T-helper 1 cell treated with Interleukin-12 subunit alpha and Interleukin-12 subunit beta and Interleukin-4 antibody, amounts not matched to agents 30 ng/mL and 1 ng/mL, for 36 hours (primary cell): ENCODE data around the gene MUC2. TPM values are rescaled to one million over a fixed set of nuclear protein-coding genes. Genes with fewer than 3 reads are reported as not detected.

ENCODE experiments used
- intact Hi-C: fragments of 100-400 bp; cut with micrococcal nuclease; formaldehyde crosslinking; loops from one replicate; pipeline ENCODE4 v1.15.1; 2024
- total RNA-seq: library from RNA; stranded (reverse); gene quantifications from 2 replicates; pipeline ENCODE4 v1.2.3, GENCODE V29; 2022

Gene MUC2
- not detected in 2 replicates for total RNA-seq

DNA sequence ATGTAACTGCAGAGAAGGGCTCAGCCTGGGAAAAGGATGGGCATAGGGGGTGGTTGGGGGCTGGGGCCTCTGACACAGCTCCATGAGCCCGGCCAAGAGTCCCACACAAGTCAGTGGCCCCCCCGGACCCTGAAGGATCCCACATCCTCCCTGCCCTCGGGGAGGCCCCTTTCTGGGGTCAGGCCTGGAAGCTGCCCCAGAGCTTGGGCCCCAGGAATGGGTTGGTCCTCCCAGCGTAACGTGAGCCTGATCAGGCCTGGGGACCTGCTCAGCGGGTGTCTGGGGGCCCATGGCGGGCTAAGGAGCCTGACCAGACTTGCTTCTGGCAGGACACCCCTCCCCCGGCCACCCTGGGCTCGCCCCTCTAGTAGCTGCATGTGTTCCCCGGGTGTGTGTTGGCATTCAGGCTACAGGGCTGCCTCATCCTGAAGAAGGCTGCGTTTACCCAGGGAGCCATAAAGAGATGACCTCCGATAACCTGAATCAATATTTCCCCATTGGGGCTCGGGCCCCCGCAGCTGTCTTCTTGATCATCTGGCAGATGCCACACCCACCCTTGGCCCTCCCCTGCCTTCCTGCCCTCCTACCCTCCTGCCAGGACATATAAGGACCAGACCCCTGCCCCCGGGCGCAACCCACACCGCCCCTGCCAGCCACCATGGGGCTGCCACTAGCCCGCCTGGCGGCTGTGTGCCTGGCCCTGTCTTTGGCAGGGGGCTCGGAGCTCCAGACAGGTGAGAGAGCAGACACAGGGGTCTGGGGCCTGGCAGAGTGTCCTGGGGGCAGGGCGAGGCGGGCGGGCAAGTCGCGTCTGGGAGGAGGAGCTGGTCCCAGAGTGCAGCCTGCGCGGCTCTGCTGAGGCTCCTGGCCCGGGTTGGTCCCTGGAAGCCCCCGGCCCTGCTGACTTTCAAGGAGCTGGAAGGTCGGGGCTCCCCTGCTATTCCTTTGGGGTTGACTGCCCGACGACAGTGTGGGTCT, at the start of gene MUC2:
MUC2 (plus strand) TSS at position 631 of the 978 bp plus-strand sequence.
- intact Hi-C loops: no loop called here

DNA sequence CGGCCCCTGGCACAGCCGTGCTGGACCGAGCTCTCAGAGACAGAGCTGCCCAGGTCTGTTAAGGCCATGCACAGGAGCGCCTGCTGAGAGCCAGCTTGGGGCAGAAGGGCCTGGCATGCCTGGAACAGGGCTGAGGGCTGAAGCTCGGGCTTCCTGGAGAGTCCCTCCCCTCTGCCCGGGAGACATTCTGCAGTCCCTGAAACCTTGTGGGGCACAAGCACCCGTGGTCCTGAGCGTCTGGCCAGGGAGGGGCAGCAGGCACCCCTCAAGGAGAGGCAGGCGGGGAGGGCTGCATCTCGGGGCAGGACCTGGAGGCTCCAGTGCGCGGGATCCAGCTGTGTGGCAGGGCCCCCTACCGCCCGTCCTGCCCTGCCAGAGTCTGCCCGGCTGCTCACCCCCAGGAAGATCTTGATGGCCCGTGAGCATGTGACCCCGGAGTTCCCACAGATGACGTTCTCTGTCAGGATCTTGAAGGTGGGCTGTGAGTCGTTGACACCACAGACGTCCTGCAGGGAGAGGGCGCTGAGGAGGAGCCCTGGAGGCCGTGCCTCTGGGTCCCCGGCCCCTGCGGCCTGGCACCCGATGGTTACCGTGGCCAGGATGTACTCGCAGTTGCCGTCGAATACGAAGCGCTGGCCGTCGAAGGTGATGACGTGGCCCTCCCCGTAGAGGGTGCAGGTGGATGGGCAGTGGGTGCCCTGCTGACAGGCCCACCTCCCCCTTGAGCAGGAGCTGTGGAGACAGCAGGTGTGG, 49.1 kb upstream of the MUC2 start:
- intact Hi-C loops: loop anchor here (2.0 kb wide), 1 partner anchor 61 kb away; no protein-coding TSS in a partner anchor

DNA sequence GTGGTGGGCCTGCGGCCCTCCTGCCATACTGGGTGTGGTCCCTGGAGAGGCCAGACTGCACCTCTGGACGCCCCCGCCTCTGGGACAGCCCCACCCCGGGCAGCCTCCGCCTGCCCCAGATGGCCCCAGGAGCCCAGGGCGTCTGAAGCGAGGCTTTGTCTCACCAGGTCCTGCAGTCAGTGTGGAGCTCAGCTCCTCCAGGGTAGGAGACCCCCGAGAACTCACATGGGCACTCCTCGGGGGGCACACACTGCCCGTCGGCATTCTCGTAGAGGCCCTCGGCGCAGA, 48.6 kb upstream of the MUC2 start:
- intact Hi-C loops: loop anchor here (2.0 kb wide), 1 partner anchor 61 kb away; no protein-coding TSS in a partner anchor

DNA sequence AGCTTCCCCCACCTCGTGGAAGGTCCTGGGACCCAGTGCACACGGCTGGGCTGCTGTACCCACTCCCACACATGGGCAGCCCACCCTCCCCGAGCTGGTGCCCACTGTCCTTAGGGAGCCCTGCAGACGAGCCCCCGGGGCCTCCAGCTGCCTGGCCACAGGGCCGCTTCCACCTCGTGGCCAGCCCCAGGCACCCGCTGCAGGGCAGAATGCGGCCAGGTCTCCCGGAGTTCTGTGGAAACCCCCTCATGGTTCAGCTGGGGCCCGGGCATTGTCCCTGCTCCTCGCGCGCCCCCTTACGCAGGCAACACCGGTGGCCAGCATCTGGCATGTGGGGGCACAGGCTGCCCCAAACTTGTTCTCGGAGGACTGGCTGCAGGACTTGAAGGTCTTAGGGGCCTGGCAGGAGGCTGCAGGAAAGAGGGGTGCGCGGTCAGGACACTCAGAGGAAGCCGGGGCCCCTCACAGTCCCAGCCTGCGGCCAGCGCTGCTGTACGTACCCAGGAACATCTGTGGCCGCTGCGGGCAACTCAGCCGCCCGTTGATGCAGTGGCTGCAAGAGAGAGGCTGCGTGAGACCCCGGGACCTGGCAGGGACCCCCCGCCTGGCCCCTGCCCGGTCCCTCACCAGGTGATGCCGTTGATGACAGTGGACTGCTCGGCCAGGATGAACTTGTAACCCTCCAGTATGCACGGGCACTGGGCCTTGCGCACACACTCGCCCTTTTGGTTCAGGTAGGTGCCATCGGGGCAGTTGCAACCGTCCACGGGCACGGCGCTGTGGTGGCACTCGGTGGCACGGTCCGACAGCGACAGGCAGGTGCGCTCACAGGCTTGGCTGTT, 47.8 kb upstream of the MUC2 start:
- intact Hi-C loops: loop anchor here (2.0 kb wide), 1 partner anchor 62 kb away; no protein-coding TSS in a partner anchor

DNA sequence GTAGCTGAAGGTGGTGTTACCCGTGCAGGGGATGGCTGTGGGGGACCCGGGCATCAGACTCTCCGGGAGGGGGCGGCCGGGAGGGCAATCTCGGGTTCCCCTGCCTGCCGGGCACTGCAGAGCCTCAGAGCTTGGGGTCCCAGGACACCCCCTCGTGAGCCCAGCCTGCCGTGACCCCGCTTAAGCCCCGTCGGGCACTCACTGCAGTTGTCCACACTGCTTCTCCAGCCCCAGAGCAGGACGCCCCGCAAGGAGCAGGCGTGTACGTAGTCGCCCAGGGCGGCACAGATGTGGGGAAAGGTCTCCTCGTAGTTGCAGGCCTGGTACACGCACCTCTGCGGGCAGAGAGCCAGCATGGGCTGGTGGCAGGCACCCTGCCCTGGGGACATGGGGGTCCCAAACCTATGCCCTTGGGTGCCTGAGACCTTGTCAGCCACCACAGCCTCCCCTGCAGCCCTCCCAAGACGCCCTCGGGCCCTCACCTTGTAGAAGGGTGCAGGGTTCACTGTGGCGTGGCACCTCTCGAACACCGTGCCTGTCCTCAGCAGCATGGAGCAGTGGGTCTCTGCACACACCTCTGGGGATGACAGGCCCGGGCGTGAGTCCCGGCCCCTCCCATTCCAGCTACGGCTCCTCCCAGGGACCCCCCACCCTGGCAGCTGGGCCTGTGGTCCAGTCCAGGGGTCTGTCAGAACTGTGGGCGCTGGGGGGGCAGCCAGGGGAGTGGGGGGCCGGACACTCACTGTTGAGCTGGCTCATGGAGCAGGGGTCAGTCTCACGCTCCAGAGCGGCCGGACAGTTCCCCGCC, 47.0 kb upstream of the MUC2 start:
- intact Hi-C loops: loop anchor here (2.0 kb wide), 1 partner anchor 63 kb away; no protein-coding TSS in a partner anchor

DNA sequence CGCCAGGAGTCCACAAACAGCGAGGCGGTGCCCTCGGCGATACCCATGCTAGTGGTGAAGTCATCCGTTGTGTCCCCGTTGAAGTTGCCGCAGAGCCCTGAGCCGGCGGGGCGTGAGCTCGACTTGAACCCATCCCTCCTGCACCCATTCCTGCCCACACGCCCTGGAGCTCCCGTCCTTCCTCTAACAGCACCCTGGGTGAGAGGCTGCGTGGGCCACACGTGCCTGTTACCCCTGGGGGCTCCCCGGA, 46.5 kb upstream of the MUC2 start:
- intact Hi-C loops: no loop called here

DNA sequence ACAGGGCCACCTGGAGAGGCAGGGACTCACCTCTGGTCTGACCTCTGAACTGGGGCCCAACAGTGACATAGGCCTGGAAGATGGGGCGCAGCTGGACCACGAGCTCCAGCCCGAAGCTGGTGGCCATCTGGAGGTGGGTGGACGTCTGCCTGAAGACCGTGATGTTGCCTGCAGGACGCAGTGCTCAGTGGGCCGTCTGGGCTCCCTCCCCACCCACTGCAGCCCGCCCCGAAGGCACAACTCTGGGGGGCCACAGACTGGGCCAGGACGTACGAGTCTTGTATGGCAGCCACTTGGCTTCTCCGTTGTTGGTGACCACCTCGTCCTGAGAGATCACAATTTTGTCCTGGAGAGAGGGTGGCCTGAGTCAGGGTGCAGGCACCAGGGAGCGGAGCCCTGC, 46.1 kb upstream of the MUC2 start:
- intact Hi-C loops: no loop called here

DNA sequence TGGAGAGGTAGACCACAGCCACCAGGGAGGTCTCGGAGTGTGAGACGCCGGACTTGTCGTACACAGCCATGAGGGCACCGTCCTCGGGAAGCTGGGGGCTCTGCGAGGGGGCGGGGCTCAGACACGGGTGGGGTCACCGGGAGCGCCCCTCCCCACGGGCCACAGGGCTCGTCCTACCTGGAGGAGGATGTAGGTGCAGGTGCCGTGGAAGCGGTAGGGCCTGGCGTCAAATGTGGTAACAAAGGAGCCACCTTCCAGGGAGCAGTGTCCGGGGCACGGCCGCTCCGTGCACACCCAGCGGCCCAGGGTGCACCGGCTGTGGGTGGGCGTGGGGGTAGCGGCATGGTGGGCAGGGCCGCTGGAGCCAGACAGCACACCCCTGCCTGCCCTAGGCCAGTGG, 45.6 kb upstream of the MUC2 start:
- intact Hi-C loops: no loop called here

DNA sequence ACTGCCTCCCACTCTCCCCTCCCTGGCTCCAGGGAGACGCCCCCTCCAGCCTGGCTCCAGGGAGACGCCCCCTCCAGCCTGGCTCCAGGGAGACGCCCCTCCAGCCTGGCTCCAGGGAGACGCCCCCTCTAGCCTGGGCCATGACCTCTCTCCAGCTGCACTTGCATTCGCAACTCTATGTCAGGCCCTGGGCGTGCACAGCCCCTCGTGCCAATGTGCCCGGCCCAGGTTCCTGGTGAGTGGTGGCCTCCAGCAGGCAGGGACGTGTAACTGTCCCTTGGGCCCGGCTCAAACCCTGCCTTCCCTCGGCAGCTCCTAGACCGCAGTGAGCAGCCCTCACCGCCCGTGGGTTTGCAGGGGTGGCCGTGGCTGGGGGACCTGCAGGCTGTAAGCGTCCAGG, 45.0 kb upstream of the MUC2 start:
- intact Hi-C loops: no loop called here

DNA sequence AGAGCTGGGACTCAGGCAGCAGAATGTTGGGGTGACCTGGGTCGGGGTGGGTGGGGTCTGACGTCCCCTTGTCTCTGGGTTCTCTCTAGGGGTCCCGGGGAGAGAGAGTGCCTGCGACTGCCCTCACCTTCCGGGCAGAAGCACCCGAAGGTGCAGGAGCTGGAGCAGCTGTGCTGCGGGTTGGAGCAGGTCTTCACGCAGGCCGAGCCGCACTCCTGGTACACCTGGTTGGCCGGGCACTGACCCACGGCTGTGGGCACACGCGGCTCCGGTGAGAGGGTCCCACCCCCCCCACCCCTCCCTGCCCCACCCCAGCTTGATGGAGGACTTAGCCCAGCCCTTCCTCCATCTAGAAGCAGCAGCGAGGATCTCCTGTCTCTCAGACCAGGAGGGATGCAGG, 44.6 kb upstream of the MUC2 start:
- intact Hi-C loops: no loop called here

DNA sequence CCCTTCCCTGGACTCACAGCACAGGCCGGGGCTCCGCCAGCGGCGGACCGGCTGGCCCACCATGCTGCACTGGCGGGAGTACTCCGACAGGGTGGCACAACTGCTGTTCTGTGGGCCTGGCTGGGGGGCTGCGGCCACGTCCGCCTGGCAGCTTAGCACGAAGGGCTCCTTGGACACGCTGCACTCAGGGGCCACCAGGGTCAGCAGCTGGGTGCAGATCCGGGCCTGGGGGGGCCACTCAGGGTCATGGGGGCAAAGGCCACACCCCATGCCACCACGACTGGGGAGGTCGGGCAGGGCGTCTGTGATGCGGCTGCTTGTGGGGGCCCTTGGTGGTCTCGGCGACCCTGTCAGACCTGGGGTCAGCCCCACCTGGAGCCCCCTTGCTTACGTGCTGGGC, 44.1 kb upstream of the MUC2 start:
- intact Hi-C loops: no loop called here

DNA sequence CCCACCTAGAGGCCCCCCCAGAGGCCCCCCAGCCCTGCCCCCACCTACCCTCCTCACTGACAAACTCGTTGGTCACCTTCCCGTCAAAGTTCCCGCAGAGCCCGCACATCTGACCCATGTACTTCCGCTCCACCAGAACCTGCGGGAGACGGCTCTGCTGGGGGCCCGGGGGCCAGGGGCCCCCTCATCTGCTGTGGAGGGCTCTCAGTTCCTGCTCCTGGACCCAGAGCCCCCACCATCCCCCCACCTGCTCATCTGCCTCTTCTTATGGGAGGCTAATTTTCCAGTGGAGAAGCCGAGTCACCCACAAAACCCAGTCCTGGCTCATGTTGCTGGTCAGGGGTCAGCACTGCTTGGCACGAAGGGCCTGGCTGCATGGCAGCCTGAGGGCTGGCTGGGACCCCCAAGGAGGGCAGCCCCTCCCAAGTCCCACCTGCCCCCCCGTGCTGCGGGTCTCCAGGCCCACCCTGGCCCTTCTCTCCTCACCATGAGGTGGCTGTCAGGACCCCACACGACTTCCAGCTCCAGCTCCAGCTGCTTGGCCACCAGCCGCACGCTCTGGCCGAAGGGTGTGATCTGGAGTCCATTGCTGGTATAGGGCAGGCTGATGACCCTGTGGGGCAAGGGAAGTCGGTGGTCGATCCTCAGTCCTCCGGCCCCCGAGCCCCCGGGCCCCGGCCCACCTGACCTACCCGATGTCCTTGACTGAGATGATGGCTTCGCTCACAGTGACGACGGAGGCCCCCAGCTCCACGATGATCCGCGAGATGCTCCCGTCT, 43.4 kb upstream of the MUC2 start:
- intact Hi-C loops: no loop called here

DNA sequence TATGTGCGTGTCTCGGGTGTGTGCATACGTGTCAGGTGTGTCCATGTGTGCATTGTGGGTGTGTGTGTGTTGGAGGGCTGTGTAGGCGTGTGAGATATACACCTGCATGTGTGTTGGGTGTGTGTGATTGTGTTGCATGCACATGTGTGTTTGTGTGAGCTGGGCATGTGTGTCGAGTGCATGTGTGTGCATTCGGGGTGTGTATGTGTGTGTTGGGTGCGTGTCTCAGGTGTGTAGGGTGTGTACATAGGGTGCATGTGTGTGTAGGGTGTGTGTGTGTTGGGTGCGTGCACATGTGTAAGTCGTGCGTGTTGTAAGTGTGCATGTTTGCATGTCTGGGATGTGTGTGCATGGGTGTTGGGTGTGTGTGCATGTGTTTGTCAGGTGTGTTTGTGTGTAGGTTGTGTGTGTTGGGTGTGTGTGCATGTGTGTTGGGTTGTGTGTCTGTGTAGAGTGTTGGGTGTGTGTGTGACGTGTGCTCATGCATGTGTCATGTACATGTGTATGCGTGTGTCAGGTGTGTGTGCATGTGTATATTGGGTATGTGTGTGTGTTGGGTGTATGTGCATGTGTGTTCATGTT, 42.3 kb upstream of the MUC2 start:
- intact Hi-C loops: no loop called here

DNA sequence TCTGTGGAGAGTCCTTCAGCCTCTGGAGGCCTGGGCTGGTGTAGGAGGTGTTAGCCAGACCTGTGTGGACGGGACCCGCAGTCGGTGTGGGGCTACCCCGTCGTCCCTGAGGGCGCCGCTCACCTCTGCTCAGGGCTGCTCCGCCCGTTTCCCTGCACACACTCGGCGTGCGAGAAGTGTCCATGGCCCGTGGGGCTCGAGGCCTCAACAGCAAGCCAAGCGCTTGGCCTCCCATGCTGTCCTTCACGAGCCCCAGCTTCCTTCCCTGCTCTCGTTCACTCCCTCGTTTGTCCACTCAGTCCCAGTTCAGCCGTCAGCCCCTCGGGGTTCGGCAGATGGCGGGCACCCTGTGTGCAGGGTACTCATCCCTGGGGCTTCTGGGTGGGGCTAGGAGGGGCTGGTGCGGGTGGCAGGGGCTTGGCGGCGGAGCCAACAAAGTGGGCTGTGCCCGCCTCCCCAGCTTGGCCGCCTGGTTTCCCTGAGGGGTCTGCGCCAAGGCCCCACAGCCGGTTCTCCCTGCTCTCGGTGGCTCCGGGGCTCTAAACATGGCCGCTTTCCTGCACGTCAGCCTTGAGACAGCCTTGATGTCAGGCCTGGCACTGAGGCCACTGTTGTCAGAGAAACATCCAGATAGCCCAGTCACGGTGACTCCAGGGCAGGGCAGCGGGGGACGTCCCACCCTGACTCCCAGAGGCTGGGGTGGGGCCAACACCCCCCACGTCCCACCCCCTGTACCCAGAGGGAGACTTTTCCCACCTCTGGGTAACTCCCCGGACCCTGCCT, 41.5 kb upstream of the MUC2 start:
- intact Hi-C loops: no loop called here

DNA sequence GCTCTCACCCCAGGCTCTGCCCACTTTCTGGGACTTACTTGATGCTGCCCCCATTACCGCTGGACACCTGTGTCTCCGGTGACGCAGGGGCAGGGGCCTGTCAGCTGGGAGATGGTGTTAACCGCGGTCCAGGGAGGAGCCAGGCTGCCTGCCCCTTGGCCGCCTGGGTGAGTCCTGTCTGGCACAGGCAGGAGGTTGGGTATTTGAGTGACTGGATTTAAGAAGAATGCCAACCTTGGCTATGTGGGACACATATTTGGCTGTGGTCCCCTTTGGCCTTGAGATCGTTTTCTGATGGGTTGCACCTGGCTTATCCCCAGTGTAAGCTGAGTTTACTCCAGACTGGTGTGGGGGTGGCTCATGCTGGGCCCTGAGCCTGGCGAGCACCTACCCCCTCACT, 40.7 kb upstream of the MUC2 start:
- intact Hi-C loops: no loop called here

DNA sequence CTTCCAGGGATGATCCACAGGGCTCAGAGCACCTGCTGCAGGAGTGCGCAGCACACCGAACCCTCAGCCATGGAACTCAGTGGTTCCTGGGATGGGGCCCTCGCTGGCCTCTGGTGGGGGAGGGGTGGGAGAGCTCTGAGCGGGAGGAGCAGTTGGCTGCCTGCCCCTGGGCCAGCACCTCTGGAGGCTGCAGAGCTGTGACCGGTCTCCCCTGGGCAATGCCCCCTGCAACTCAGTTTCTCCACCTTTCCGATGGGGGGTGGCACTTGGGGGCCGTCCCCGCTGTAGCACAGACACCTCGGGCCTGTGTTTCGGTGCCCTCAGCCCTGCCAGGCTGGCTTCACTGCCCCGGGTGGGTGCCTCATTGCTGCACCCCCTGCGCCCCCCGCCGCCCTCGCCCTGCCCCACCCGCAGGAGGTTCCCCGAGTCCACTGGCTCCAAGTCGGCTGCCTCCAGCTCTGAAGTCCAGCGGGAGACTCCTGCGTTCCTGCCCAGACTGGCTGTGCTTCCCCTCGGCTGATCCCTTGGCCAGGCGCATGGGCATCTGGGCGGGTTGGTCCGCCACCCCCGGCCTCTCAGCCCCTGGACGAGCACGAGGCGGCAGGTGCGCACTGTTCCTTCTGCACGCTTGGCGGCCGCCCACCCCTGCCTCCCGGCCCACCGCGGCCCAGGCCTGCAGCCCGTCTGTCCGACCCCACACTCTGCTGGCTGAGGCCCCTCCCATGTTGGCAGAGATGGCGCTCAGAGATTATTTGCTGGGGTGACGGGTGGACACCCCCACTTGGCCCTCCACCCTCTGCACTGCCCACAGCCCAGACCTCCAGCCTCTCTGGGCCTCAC, 40.0 kb upstream of the MUC2 start:
- intact Hi-C loops: no loop called here

DNA sequence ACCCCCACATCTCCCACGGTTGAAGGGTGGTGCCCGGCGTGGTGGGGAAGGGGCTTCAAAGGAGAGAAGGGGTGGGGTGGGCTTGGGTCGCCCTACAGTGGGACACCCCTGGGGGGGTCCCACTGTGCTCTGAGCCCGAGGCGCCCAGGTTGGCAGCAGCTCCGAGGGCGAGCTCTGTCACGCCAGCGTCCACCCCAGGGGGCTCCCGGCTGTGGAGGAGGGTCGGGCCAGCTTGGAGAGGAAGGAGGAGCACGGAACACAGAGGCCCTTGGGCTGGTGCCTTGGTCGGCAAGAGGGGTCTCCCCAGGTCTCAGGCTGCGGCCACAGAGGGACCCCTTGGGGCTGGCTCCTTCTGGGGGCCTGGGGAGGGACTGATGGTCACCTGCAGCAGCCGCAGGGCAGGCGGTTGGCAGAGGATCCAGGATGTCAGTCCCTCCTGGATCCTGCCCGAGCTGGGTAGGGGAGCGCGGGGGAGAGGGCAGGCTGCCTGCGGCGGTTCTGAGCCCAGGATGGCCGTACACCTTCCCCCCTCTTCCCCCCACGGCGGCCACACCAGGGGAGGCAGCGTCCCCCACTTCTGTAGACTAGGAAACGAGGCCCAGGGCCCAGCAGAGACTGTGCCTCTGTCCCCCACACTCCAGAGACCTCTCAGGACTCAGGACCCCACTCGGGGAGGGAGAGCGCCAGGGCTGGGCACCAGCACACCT, 38.9 kb upstream of the MUC2 start:
- intact Hi-C loops: no loop called here
